IPS-15b (cell line): Measurements from ENCODE around the gene USP32.

ENCODE experiments used
- H3K27me3 ChIP-seq: one replicate; pipeline ENCODE4 v1.6.1; 2013; ENCODE audit warnings: low read length; ENCODE audit not compliant: control insufficient read depth, insufficient read depth
- H3K36me3 ChIP-seq: one replicate; pipeline ENCODE4 v1.6.1; 2013; ENCODE audit warnings: low read length; ENCODE audit not compliant: control insufficient read depth, insufficient read depth
- H3K4me1 ChIP-seq: one replicate; pipeline ENCODE4 v1.6.1; 2013; ENCODE audit warnings: mild to moderate bottlenecking, low read length; ENCODE audit not compliant: control insufficient read depth, insufficient read depth
- H3K4me3 ChIP-seq: one replicate; pipeline ENCODE4 v1.5.1; 2013; ENCODE audit warnings: low read depth, low read length
- H3K9ac ChIP-seq: one replicate; pipeline ENCODE4 v1.6.1; 2013; ENCODE audit warnings: low read depth, mild to moderate bottlenecking, low read length
- H3K9me3 ChIP-seq: one replicate; pipeline ENCODE4 v1.6.1; 2013; ENCODE audit warnings: mild to moderate bottlenecking, low read length; ENCODE audit not compliant: control insufficient read depth, insufficient read depth

USP32 gene

GRCh38 chr17:60301649-60302048, 90.3 kb downstream of the USP32 start:
- H3K36me3 ChIP-seq = no peaks in the 10 kb centered on the region
- peaks cover 8% of the 10 kb centered on the region for H3K4me1 ChIP-seq
- H3K4me3 ChIP-seq = no peak overlapping the region
- no peak overlapping the region for H3K9ac ChIP-seq
- no peaks in the 10 kb centered on the region for H3K9me3 ChIP-seq
- H3K27me3 ChIP-seq = no peaks in the 10 kb centered on the region

GRCh38 chr17:60300949-60301348, 91.0 kb downstream of the USP32 start:
- Histone ChIP-seq H3K9ac (no peak overlapping the region), H3K27me3 (no peaks in the 10 kb centered on the region), H3K9me3 (no peaks in the 10 kb centered on the region), H3K4me1 (peaks cover 8% of the 10 kb centered on the region), H3K36me3 (no peaks in the 10 kb centered on the region), H3K4me3 (no peak overlapping the region)

GRCh38 chr17:60300011-60300410, 91.9 kb downstream of the USP32 start:
- Histone ChIP-seq H3K27me3 (no peaks in the 10 kb centered on the region), H3K9me3 (no peaks in the 10 kb centered on the region), H3K9ac (no peak overlapping the region), H3K4me1 (peaks cover 3% of the 10 kb centered on the region), H3K36me3 (no peaks in the 10 kb centered on the region), H3K4me3 (no peak overlapping the region)

GRCh38 chr17:60297760-60298401, 94.1 kb downstream of the USP32 start:
- no peaks in the 10 kb centered on the region for H3K4me1 ChIP-seq
- H3K9ac ChIP-seq = no peak overlapping the region
- H3K36me3 ChIP-seq = no peaks in the 10 kb centered on the region
- H3K9me3 ChIP-seq = no peaks in the 10 kb centered on the region
- H3K4me3 ChIP-seq = no peak overlapping the region
- no peaks in the 10 kb centered on the region for H3K27me3 ChIP-seq

- no peaks in the 10 kb centered on the region for H3K36me3 ChIP-seq
- no peaks in the 10 kb centered on the region for H3K27me3 ChIP-seq
- no peak overlapping the region for H3K4me3 ChIP-seq
- H3K9ac ChIP-seq = no peak overlapping the region
- no peaks in the 10 kb centered on the region for H3K9me3 ChIP-seq
- H3K4me1 ChIP-seq = no peaks in the 10 kb centered on the region
These were observed 95.8 kb downstream of the USP32 start for GRCh38 chr17:60296177-60296576.

- Histone ChIP-seq H3K4me1 (no peaks in the 10 kb centered on the region), H3K4me3 (no peak overlapping the region), H3K9ac (no peak overlapping the region)
These were observed 98.2 kb downstream of the USP32 start for GRCh38 chr17:60293580-60294335.

GRCh38 chr17:60292697-60293096, 99.2 kb downstream of the USP32 start:
- Histone ChIP-seq H3K36me3 (no peaks in the 10 kb centered on the region), H3K4me3 (no peak overlapping the region), H3K4me1 (no peaks in the 10 kb centered on the region), H3K9ac (no peak overlapping the region), H3K27me3 (no peaks in the 10 kb centered on the region), H3K9me3 (no peaks in the 10 kb centered on the region)

More at GRCh38 chr17:60293580-60294335, 98.2 kb downstream of the USP32 start:
- Histone ChIP-seq H3K27me3 (no peaks in the 10 kb centered on the region), H3K9me3 (no peaks in the 10 kb centered on the region), H3K36me3 (no peaks in the 10 kb centered on the region)

GRCh38 chr17:60284709-60285108, 107.2 kb downstream of the USP32 start:
- no peaks in the 10 kb centered on the region for H3K36me3 ChIP-seq
- H3K27me3 ChIP-seq = no peaks in the 10 kb centered on the region
- no peaks in the 10 kb centered on the region for H3K4me1 ChIP-seq
- no peak overlapping the region for H3K4me3 ChIP-seq
- no peaks in the 10 kb centered on the region for H3K9me3 ChIP-seq
- no peak overlapping the region for H3K9ac ChIP-seq

GRCh38 chr17:60283816-60284215, 108.1 kb downstream of the USP32 start:
- no peaks in the 10 kb centered on the region for H3K27me3 ChIP-seq
- no peaks in the 10 kb centered on the region for H3K9me3 ChIP-seq
- H3K9ac ChIP-seq = no peak overlapping the region

GRCh38 chr17:60280673-60281072, 111.3 kb downstream of the USP32 start:
- no peaks in the 10 kb centered on the region for H3K27me3 ChIP-seq
- no peaks in the 10 kb centered on the region for H3K36me3 ChIP-seq
- no peaks in the 10 kb centered on the region for H3K9me3 ChIP-seq
- no peak overlapping the region for H3K9ac ChIP-seq
- H3K4me1 ChIP-seq = no peaks in the 10 kb centered on the region
- H3K4me3 ChIP-seq = no peak overlapping the region

More at GRCh38 chr17:60283816-60284215, 108.1 kb downstream of the USP32 start:
- no peaks in the 10 kb centered on the region for H3K4me1 ChIP-seq
- H3K36me3 ChIP-seq = no peaks in the 10 kb centered on the region
- H3K4me3 ChIP-seq = no peak overlapping the region

GRCh38 chr17:60278237-60278636, 113.7 kb downstream of the USP32 start:
- H3K9ac ChIP-seq = no peak overlapping the region
- no peaks in the 10 kb centered on the region for H3K9me3 ChIP-seq
- H3K36me3 ChIP-seq = no peaks in the 10 kb centered on the region
- H3K27me3 ChIP-seq = no peaks in the 10 kb centered on the region
- H3K4me1 ChIP-seq = no peaks in the 10 kb centered on the region
- H3K4me3 ChIP-seq = no peak overlapping the region

GRCh38 chr17:60277258-60277657, 114.7 kb downstream of the USP32 start:
- Histone ChIP-seq H3K4me1 (no peaks in the 10 kb centered on the region), H3K9ac (no peak overlapping the region)

More at GRCh38 chr17:60277258-60277657, 114.7 kb downstream of the USP32 start:
- Histone ChIP-seq H3K4me3 (no peak overlapping the region), H3K27me3 (no peaks in the 10 kb centered on the region), H3K9me3 (no peaks in the 10 kb centered on the region), H3K36me3 (no peaks in the 10 kb centered on the region)
